Esophagus muscularis mucosa (tissue), 3 donors: ENCODE measurements around the gene MCRIP2.

ENCODE experiments used
- CTCF ChIP-seq, 3 experiments: fragments of 200-600 bp in 2 of 3; fragments of 450-650 bp in 1 of 3; sonication (generic) in 2 of 3; IDR thresholded peaks; one replicate each; pipeline ENCODE4 v1.5.1; 2017 to 2019; ENCODE audit warnings: antibody characterized with exemption in 3 of 3, mild to moderate bottlenecking in 2 of 3, moderate library complexity in 1 of 3
- POLR2A ChIP-seq: fragments of 450-650 bp; IDR thresholded peaks from one replicate; pipeline ENCODE4 v1.6.1; 2017; ENCODE audit warnings: antibody characterized with exemption, moderate library complexity, mild to moderate bottlenecking, low read depth
- POLR2AphosphoS5 ChIP-seq, 2 donors: sonication (generic); formaldehyde crosslinking; IDR thresholded peaks; one replicate each; pipeline ENCODE4 v1.6.1; 2017; ENCODE audit warnings: antibody characterized with exemption in 2 of 2

GRCh38 chr16:625117-625976 is 16.3 kb upstream of the MCRIP2 start:
- TF ChIP-seq POLR2AphosphoS5 (IDR thresholded peaks at IDR 0.05) (no peak), POLR2A (no peak), CTCF (IDR thresholded peaks at IDR 0.05) (no peak)
